22Rv1 (cell line): ENCODE results near the gene ABCE1.

ENCODE experiments used
- H3K27ac ChIP-seq: fragments of 450-650 bp; 2 replicates; pipeline ENCODE4 v1.5.1; 2017
- ZFX ChIP-seq: fragments of 450-650 bp; IDR thresholded peaks from 2 replicates; pipeline ENCODE4 v1.6.1; 2017; ENCODE audit warnings: antibody characterized with exemption, borderline replicate concordance
- TF ChIP-seq, protein P1 (sequence below): fragments of 450-650 bp; IDR thresholded peaks from 2 replicates; pipeline ENCODE4 v1.5.1; 2017; ENCODE audit warnings: mild to moderate bottlenecking

The ABCE1 gene

DNA sequence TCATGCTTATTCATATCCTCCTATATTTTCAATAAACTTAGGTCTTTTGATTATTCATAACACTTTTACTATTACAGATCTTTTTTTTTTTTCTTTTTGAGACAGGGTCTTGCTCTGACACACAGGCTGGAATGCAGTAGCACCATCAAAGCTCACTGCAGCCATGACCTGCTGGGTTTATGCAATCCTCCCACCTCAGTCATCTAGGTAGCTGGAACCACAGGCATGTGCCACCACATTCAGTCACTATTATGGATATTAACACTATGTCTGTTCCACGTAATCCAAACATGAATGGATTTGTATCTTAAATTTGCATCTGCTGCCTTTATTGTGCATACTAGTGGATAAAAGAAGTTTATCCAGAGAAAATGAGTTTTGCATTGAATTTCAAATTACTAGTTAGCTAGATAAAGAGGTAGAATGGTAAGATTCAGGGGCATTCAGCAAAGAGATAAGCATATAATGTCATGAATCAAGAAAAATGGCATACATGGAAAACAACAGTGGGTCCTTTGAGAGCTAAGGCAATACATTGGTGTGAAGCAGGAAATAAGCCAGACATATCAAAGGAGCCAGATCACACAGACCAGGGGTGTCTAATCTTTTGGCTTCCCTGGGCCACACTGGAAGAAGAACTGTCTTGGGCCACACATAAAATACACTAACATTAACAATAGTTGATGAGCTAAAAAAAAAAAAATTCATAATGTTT is 14.1 kb upstream of the ABCE1 start:
- no peak overlapping the region for H3K27ac ChIP-seq
- TF ChIP-seq, protein P1, sequence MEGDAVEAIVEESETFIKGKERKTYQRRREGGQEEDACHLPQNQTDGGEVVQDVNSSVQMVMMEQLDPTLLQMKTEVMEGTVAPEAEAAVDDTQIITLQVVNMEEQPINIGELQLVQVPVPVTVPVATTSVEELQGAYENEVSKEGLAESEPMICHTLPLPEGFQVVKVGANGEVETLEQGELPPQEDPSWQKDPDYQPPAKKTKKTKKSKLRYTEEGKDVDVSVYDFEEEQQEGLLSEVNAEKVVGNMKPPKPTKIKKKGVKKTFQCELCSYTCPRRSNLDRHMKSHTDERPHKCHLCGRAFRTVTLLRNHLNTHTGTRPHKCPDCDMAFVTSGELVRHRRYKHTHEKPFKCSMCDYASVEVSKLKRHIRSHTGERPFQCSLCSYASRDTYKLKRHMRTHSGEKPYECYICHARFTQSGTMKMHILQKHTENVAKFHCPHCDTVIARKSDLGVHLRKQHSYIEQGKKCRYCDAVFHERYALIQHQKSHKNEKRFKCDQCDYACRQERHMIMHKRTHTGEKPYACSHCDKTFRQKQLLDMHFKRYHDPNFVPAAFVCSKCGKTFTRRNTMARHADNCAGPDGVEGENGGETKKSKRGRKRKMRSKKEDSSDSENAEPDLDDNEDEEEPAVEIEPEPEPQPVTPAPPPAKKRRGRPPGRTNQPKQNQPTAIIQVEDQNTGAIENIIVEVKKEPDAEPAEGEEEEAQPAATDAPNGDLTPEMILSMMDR = no peak
- no peak for TF ChIP-seq ZFX

DNA sequence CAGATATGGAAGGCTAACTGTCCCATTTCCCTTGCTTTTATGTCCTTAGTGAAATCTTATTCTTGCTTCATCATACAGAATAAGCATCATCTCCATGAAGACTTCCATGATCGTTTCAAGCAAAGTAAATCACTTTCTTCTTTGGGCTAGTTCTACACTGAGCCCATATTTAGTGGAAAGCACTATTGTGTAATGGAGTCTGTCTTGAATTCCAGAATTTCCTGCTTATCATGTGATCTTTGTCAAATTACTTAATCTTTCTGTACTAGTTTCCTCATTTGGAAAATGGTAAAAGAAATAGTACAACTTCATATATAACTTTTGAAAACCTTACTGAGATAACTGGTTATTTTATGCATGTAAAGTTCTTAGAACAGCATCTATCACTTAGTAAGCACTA is 7.7 kb upstream of the ABCE1 start:
- TF ChIP-seq, protein P1 = no peak
- no peak for TF ChIP-seq ZFX
- no peak overlapping the region for H3K27ac ChIP-seq

DNA sequence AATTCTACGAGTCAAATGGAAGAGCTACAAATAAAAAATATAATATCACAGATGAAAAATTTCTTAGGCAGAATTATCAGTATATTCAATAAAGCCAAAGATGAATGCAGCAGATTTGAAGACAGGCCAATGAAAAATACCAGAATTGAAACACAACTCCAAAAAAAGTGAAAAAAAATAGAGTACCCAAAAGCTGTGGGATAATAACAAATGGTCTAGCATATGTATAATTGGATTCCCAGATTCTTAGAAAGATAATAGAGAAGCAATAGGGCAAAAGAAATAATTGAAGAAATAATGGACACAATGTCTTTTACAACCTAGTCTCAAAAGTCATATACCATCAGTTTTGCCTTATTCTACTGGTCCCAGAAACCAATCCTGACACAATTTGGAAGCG is 4.5 kb upstream of the ABCE1 start:
- TF ChIP-seq, protein P1 = no peak
- no peak for TF ChIP-seq ZFX
- no peak overlapping the region for H3K27ac ChIP-seq

DNA sequence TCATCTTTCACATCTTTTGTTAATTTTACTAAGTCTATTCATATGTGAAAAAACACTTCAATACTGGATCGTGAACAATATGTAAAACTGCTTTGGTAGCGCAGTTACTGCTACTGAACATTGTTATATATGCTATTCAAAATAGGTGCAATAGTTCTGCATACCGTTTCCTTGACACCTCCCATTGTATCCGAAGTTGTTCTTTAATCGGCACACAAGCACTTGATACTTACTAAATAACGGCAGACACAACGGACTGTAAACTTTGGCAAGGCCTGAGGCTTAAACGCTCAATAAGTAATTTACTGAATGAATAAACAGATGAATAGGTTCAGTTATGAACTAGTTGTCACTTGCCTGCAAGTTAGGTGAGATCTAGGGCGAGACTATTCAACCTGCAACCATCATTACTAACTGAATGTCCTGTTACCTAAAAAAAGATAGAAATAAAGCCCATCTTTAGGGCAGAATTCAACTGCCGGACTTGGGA is 735 bp upstream of the ABCE1 start:
- TF ChIP-seq ZFX = no peak
- TF ChIP-seq, protein P1 = no peak; the same call in 1 of the 2 replicates

DNA sequence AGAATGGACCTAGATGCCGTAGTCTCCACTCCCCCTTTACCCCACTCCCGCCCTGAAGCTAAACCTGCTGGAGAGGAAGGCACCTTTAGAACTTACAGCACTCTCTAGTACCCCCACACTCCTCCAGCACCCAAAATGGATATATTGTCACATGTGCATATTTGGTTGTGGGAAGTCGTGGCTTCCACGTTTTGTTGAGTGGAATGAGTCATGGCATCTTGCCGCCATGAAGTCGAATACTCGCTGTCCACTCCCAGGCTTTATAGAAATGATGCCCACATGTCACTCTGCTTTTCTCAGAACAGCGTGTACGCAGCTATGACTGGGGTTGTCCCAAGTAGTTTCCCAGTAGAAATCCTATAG is 545 bp downstream of the ABCE1 start:
- H3K27ac ChIP-seq = peak overlapping the region; percentile 88
- no peak for TF ChIP-seq ZFX

More for the DNA sequence above, 735 bp upstream of the ABCE1 start:
- H3K27ac ChIP-seq = peak overlapping the region; percentile 88

DNA sequence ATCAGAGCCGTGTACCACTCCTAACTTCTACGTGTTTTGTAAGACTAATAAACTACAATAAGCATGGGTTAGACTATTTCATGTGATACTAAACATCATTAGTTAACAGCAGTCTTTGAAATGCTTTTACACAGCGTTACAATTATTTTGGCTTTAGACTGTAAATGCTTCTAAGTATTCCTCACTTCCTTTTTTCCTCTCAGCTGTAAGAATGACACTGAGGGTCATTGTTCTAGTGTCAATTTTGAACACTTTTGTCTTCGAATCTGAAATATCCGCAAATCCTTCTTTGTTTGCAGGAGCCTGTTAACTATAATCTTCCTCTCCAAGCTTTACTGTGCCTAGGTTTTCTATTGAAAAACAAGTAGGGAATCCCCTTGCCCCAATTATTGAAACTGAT is 1.5 kb downstream of the ABCE1 start:
- TF ChIP-seq ZFX = no peak
- TF ChIP-seq, protein P1 = no peak
- H3K27ac ChIP-seq = no peak overlapping the region

DNA sequence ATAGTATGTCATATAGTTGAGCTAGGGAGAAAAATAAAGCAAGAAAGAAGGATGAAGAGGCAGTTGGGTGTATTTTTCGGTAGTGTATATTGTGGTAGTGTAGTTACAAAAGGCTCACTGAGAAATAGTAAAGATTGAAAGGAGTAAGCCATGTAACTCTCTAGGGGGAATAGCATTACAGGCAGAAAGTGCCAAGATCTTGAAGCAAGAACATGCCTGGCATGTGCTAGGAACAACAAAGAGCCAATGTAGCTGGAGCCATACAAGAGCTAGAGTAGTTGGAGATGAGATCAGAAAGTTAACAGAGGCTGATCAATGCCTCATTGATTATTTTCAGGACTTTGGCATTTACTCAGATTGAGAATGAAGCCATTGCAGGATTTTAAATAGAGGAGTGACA is 3.0 kb downstream of the ABCE1 start:
- no peak overlapping the region for H3K27ac ChIP-seq
- TF ChIP-seq ZFX = no peak
- TF ChIP-seq, protein P1 = no peak

DNA sequence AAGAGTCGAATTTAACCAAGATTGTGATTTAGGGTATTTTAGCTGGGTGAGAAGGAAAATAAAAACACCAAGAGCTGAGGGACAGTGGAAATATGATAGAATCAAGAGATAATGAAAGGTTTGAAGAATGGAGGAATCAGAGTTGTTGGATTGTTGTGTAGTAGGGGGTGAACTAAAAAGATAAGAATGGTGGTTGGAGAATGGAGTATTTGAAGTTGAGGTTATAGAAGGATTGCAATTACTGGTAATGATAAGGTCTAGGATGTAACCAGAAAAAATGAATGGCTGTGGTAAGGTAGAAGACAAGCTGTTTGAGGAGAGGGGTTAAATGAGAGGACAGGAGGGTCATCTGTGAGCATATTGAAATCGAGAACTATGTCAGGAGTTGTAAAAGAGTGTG is 4.5 kb downstream of the ABCE1 start:
- TF ChIP-seq, protein P1 = no peak
- no peak overlapping the region for H3K27ac ChIP-seq
